B cell (primary cell): Measurements from ENCODE around the gene MRPS26. TPM values are rescaled to one million over a fixed set of nuclear protein-coding genes. Genes with fewer than 3 reads are reported as not detected.

Experiments
- ATAC-seq: fragments of 200-7000 bp; cut with Tn5 transposase; one replicate; pipeline ENCODE4 v1.10.0; 2021; ENCODE audit warnings: low read depth, mild to moderate bottlenecking, moderate number of reproducible peaks, moderate library complexity
- CTCF ChIA-PET: fragments of 350-600 bp; sonication (Branson Sonifier 250); formaldehyde crosslinking; loops from one replicate; lab custom pipeline; 2021; ENCODE audit warnings: antibody characterized with exemption, inconsistent platforms; lab: Charles Lee
- POLR2A ChIA-PET: fragments of 350-600 bp; sonication (Branson Sonifier 250); formaldehyde crosslinking; loops from one replicate; lab custom pipeline; 2021; ENCODE audit warnings: antibody characterized with exemption; lab: Charles Lee
- DNase-seq: peaks from one replicate; pipeline ENCODE4 v3.0.0; 2013
- H2AFZ ChIP-seq: 2 replicates; pipeline ENCODE4 v1.6.1; 2012; ENCODE audit warnings: mild to moderate bottlenecking, low read depth, low read length; ENCODE audit not compliant: insufficient read depth, poor library complexity, severe bottlenecking
- H3K27ac ChIP-seq, 2 donors: 1 replicate in 1 of 2; 2 replicates in 1 of 2; pipeline ENCODE4 v1.5.1; 2012 to 2013; ENCODE audit warnings: low read length in 2 of 2, mild to moderate bottlenecking in 2 of 2, moderate library complexity in 1 of 2
- H3K27me3 ChIP-seq, 4 experiments: fragments of 200-600 bp in 1 of 4; sonication (generic) in 1 of 4; replicated peaks in 1 of 4; 1 replicate in 2 of 4; 2 replicates in 2 of 4; pipeline versions ENCODE4 v1.6.1 to v1.7.0; 2013 to 2016; ENCODE audit warnings: low read length in 3 of 4, mild to moderate bottlenecking in 2 of 4, mixed read lengths in 1 of 4, moderate library complexity in 1 of 4; ENCODE audit not compliant: insufficient read depth in 4 of 4, control insufficient read depth in 3 of 4; ENCODE audit errors: control extremely low read depth in 1 of 4
- H3K36me3 ChIP-seq, 2 experiments: replicated peaks in 1 of 2; 1 replicate in 1 of 2; 2 replicates in 1 of 2; pipeline versions ENCODE4 v1.6.1 to v1.7.1; 2013; ENCODE audit warnings: low read length in 1 of 2; ENCODE audit not compliant: insufficient read depth in 2 of 2, control insufficient read depth in 1 of 2; ENCODE audit errors: control extremely low read depth in 1 of 2, extremely low read depth in 1 of 2
- H3K4me1 ChIP-seq, 2 donors: fragments of 200-600 bp in 1 of 2; sonication (generic) in 1 of 2; 1 replicate in 1 of 2; 2 replicates in 1 of 2; pipeline versions ENCODE4 v1.5.1 to v1.6.1; 2013 to 2017; ENCODE audit warnings: low read length in 2 of 2; ENCODE audit not compliant: control insufficient read depth in 2 of 2, insufficient read depth in 2 of 2
- H3K4me2 ChIP-seq: replicated peaks from 2 replicates; pipeline ENCODE3; 2012; ENCODE audit warnings: mild to moderate bottlenecking, low read depth, low read length; ENCODE audit not compliant: poor library complexity, severe bottlenecking
- H3K4me3 ChIP-seq, 5 experiments: fragments of 200-600 bp in 1 of 5; sonication (generic) in 1 of 5; 1 replicate in 3 of 5; 2 replicates in 2 of 5; pipeline versions ENCODE4 v1.5.1 to v1.7.0; 2011 to 2016; ENCODE audit warnings: low read length in 4 of 5, mild to moderate bottlenecking in 4 of 5, low read depth in 2 of 5, control low read depth in 1 of 5, moderate library complexity in 1 of 5; ENCODE audit not compliant: insufficient read depth in 1 of 5; ENCODE audit errors: control extremely low read depth in 1 of 5, extremely low read depth in 1 of 5
- H3K79me2 ChIP-seq: fragments of 200-600 bp; sonication (generic); one replicate; pipeline ENCODE4 v1.6.0; 2016; ENCODE audit warnings: low read length; ENCODE audit not compliant: control insufficient read depth, insufficient read depth
- H3K9ac ChIP-seq: fragments of 200-600 bp; sonication (generic); 2 replicates; pipeline ENCODE4 v1.6.1; 2017; ENCODE audit warnings: mild to moderate bottlenecking, low read length, moderate library complexity
- H3K9me3 ChIP-seq, 3 donors: one replicate each; pipeline versions ENCODE4 v1.6.1 to v1.7.1; 2013; ENCODE audit warnings: low read length in 2 of 3; ENCODE audit not compliant: control insufficient read depth in 2 of 3, insufficient read depth in 1 of 3; ENCODE audit errors: control extremely low read depth in 1 of 3
- H4K20me1 ChIP-seq: 2 replicates; pipeline ENCODE4 v1.6.0; 2012; ENCODE audit warnings: mild to moderate bottlenecking, low read length; ENCODE audit not compliant: insufficient read depth, control insufficient read depth, poor library complexity, severe bottlenecking
- H3K27ac Mint-ChIP-seq: one replicate; pipeline ENCODE4 v1.8.0; 2021; ENCODE audit warnings: mixed read lengths
- H3K27me3 Mint-ChIP-seq: one replicate; pipeline ENCODE4 v1.8.0; 2021; ENCODE audit warnings: mixed read lengths
- H3K4me1 Mint-ChIP-seq: one replicate; pipeline ENCODE4 v1.8.0; 2021; ENCODE audit warnings: mixed read lengths
- H3K4me3 Mint-ChIP-seq: one replicate; pipeline ENCODE4 v1.8.0; 2021; ENCODE audit warnings: mixed read lengths
- H3K9me3 Mint-ChIP-seq: one replicate; pipeline ENCODE4 v1.8.0; 2022; ENCODE audit warnings: mixed read lengths; ENCODE audit not compliant: insufficient read depth
- CTCF ChIP-seq: fragments of 200-600 bp; IDR thresholded peaks from one replicate; pipeline ENCODE4 v1.8.0; 2022; ENCODE audit warnings: antibody characterized with exemption, mild to moderate bottlenecking
- EZH2 ChIP-seq: IDR thresholded peaks from 2 replicates; pipeline ENCODE4 v1.6.1; 2012; ENCODE audit warnings: borderline replicate concordance, low read depth, mild to moderate bottlenecking, moderate library complexity, low read length; ENCODE audit not compliant: insufficient read depth, poor library complexity, severe bottlenecking
- WGBS: methylation state at CpG from one replicate; pipeline ENCODE4 v1.1.5; 2013; ENCODE audit warnings: missing lambda C conversion rate; ENCODE audit not compliant: insufficient coverage; 5-methylcytosine and 5-hydroxymethylcytosine counted together
- intact Hi-C: fragments of 100-400 bp; cut with micrococcal nuclease; formaldehyde crosslinking; loops from one replicate; pipeline ENCODE4 v1.10.0; 2022
- polyA plus RNA-seq: library from polyadenylated mRNA; depleted of rRNA; stranded (reverse); fragments of >200 nt; gene quantifications from 2 replicates; pipeline ENCODE4 v1.2.3, GENCODE V29; 2012
- total RNA-seq, 2 donors: library from RNA; stranded (reverse); fragments of 120-200 nt in 1 of 2; gene quantifications; 1 replicate in 1 of 2; 2 replicates in 1 of 2; pipeline versions ENCODE4 v1.2.3 to v1.2.4, GENCODE V29; 2013 to 2022

Gene MRPS26
- total and polyA plus RNA-seq, 2 donors (not counting 1 experiment from before 2014, with no cell fraction given): 35.9 to 37.5 TPM

GRCh38 chr20:3071610-3072529 is 26.0 kb downstream of the MRPS26 start, which contains the start of gene OXT:
Gene OXT, plus strand, starts transcription at chr20:3071620. Its CDS starts 36 bp downstream, at chr20:3071656.
- intact Hi-C loops: loop anchor here (1.0 to 10.0 kb wide), 4 partner anchors 19 to 83 kb away; partner anchors contain the start of genes FASTKD5 and UBOX5
- Mint-ChIP-seq H3K9me3 (no peaks in the 10 kb centered on the region), H3K4me3 (peak within 1 kb of the TSS; percentile 81), H3K27ac (peak within 1 kb of the TSS; percentile 81), H3K27me3 (peaks cover 7% of the 10 kb centered on the region), H3K4me1 (peaks cover 26% of the 10 kb centered on the region)
- Histone ChIP-seq H3K27me3 (peaks cover 0 to 25% (median 4%) of the 10 kb centered on the region in 4 experiments), H3K4me1 (peaks cover 15 to 19% of the 10 kb centered on the region in 2 donors), H3K9me3 (peaks cover 0 to 8% (median 0%) of the 10 kb centered on the region in 3 donors), H3K9ac (peak within 1 kb of the TSS; percentile 74), H3K36me3 (no peaks in the 10 kb centered on the region), H3K4me2 (peak within 1 kb of the TSS; percentile 90), H3K79me2 (peaks cover 6% of the 10 kb centered on the region), H3K27ac (peak within 1 kb of the TSS in 1 of 2 donors; percentile 62), H4K20me1 (no peaks in the 10 kb centered on the region), H3K4me3 (peak within 1 kb of the TSS in 4 of 5 experiments; percentile 40 to 70 (median 56)), H2AFZ (peak within 1 kb of the TSS; percentile 83)
- WGBS: 7% methylated on average over 89 of the region's 95 CpGs
- ChIA-PET CTCF (interaction anchor here (4.2 to 5.2 kb wide), 2 partner anchors 18 to 43 kb away, joined by 18 to 43 read pairs; no protein-coding TSS in a partner anchor), POLR2A (interaction anchor here (0.6 to 2.1 kb wide), 3 partner anchors 21 to 26 kb away, joined by 3 to 8 read pairs (median 5); no protein-coding TSS in a partner anchor)
- peak; percentile 84 for DNase-seq
- TF ChIP-seq EZH2 (no peak), CTCF (no peak)
- peak; percentile 77 for ATAC-seq
